ENCODE data around the gene ST6GALNAC3. TPM values are rescaled to one million over a fixed set of nuclear protein-coding genes. Genes with fewer than 3 reads are reported as not detected.

Gene ST6GALNAC3
- total RNA-seq, 4 donors from 2014 or later = 5.9 to 29.8 (median 11.7) TPM

DNA sequence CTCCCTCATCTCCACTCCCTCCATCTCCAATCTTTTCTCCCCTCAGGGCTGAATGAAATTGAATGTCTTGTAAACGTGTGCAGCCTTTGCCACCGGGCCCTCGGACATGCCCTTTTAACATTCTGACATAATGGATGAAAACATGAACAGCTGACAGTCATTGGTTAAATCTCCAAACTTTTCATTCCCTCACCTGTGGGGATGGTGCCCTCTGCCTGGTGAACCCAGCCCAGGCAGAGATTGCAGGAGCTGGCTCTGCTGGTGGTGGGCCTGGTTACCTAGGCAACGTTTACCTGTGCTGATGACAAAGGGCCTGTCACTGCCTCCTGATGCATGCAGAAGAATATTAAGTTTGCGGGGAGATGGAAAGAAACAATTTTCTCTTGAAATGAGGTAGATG, 21.3 kb downstream of the ST6GALNAC3 start:
- TF ChIP-seq, protein P1, sequence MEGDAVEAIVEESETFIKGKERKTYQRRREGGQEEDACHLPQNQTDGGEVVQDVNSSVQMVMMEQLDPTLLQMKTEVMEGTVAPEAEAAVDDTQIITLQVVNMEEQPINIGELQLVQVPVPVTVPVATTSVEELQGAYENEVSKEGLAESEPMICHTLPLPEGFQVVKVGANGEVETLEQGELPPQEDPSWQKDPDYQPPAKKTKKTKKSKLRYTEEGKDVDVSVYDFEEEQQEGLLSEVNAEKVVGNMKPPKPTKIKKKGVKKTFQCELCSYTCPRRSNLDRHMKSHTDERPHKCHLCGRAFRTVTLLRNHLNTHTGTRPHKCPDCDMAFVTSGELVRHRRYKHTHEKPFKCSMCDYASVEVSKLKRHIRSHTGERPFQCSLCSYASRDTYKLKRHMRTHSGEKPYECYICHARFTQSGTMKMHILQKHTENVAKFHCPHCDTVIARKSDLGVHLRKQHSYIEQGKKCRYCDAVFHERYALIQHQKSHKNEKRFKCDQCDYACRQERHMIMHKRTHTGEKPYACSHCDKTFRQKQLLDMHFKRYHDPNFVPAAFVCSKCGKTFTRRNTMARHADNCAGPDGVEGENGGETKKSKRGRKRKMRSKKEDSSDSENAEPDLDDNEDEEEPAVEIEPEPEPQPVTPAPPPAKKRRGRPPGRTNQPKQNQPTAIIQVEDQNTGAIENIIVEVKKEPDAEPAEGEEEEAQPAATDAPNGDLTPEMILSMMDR (IDR thresholded peaks at IDR 0.05; ENCODE audit: low read depth) = no peak

DNA sequence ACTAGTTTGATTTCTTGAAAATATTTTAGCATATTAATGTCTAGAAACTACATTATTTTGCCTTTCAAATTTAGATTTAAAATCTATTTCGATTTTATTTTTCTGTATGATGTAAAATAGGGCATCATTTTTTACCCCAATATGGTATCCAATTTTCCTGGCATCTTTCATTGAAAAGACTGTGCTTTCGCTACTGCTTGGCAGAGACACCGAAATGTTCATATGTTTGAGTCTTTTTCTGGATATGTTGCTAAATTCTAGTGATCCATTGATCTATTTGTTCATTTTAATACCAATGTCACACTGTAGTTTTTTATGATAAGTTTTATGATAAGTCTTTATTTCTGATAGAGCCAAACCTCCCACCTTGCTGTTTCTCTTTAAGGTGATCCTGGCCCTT, 24.3 kb downstream of the ST6GALNAC3 start:
- TF ChIP-seq, protein P1 (IDR thresholded peaks at IDR 0.05; ENCODE audit: low read depth) = no peak

DNA sequence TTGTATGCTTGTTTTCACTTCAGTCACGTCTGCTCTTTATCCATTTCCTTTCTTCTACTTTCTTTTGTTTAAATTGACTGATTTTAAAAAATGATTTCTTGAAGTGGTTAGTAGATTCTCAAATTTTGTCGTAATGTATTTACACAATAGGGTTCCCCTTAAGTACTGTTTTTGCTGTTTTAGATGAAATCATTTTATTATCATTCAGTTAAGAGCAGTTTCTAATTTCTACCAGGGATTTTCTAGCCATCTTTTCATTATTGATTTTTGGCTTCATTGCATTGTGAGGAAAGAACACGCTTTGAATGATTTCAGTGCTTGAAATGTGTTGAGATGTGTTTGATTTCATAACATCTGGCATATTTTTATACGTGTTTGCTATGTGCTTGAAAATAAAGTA, 27.0 kb downstream of the ST6GALNAC3 start:
- TF ChIP-seq, protein P1 (IDR thresholded peaks at IDR 0.05; ENCODE audit: low read depth) = no peak

DNA sequence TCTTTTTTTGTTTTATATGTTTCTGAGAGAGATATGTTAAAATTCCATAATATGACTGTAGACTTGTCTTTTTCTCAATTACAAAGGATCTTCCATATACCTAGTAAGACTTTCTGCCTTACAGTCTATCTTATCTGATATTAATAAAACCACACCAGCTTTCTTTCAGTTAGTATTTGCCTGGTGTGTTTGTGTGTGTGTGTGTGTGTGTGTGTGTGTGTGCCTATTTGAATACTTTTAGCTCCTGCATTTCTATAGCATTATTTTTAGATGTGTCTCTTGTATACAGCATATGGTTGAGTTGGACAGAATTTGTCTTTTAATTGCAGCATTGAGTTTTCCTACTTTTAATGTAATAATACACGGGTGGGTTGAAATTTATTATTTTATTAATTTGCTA, 27.5 kb downstream of the ST6GALNAC3 start:
- TF ChIP-seq, protein P1 (IDR thresholded peaks at IDR 0.05; ENCODE audit: low read depth) = no peak

DNA sequence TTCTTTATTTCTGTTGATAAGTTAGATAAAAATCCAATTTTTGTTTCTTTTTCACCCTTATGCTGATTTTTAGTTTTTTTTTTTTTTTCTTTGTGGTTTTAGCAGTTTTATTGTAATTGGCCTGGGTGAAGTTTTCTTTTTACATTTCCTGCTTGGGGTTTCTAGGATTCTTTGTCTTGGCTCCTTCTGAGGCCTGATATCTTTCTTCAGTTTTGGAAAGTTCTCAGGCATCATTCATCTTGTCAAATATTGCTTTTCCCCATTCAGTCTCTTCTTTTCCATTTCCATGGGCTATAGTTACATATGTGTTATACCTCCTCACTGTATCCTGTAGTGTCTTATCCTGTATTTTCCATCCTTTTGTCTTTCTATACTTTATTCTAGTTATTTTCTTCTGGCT, 28.5 kb downstream of the ST6GALNAC3 start:
- TF ChIP-seq, protein P1 (IDR thresholded peaks at IDR 0.05; ENCODE audit: low read depth) = no peak

DNA sequence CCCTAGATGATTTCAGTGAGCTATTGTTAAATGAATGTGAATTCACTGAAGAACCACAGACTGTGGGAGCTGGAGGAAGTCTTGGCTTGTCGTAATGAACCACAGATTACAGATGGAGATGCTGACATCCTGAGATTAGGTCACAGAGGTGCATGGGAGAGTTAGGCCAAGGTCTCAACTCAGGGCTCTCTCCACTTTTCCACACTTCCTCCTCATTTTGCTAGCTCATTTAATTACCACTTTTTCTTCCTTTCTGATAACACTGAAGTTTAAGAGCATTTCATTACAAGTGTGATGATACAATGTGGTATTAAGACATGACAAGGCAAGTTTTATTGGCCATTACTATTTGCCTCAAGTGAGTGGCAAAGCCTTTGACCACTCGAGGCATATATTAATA, 30.8 kb downstream of the ST6GALNAC3 start:
- TF ChIP-seq, protein P1 (IDR thresholded peaks at IDR 0.05; ENCODE audit: low read depth) = no peak

DNA sequence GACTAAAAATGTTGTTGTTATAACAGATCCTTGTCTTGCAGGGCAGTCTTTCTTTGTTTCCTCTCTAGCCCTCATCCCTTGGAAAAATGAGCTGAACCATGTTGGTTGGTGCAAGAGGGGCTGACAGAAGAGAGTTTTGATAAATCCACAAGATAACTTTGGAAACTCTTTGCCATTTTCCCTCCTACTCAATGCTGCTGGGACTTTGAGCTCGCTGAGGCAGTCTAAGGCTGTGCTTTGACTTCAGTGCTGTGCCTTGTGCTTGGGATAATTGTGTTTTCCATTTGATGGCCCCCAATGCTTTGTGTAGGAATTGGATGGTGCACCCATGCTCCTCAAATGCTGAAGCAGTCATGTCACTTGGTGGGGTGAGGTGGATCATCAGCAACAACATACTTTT, 31.7 kb downstream of the ST6GALNAC3 start:
- TF ChIP-seq, protein P1 (IDR thresholded peaks at IDR 0.05; ENCODE audit: low read depth) = no peak

Measured in subcutaneous adipose tissue (tissue), 4 donors.